ENCODE measurements around the gene DSCAM.
A peak's percentile ranks its signal among the peaks of the same experiment; 100 is the strongest.

Gene DSCAM

DNA sequence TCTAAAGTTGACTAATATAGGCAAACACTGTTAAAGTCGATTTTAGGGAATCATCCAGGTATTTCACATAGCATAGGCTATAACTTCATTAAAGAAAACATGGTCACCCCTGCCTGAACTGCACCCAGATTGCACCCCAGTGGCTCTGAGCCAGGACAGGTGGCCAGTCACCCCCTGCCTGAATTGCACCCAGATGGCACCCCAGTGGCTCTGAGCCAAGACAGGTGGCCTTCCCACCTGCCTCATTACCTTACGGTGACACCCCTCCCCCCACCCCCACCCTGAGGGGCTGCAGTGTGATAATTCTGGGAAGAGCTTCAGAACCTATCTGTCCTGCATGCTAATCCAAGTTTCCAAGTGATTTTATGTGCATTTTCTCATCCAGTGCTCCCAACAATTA, 78.9 kb downstream of the DSCAM start:
- DNase-seq (ENCODE audit: low spot score) = no peak

DNA sequence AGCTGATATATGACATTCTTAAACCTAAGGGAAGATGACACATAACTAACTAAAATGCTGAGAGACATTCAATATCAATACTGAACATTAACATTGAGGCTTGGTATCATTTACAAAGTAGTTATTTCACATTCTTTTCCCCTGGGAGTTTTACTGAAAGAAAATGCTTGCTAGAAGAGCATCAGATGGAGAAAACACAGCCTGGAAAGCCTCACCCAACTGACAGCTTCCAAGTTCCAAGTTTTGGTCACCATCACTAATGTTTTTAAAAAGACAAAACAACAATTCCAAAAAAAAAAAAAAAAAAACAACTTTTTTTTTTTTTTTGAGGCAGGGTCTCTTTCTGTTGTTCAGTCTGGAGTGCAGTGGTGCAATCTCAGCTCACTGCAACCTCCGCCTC, 80.6 kb downstream of the DSCAM start:
- DNase-seq (ENCODE audit: low spot score) = no peak

DNA sequence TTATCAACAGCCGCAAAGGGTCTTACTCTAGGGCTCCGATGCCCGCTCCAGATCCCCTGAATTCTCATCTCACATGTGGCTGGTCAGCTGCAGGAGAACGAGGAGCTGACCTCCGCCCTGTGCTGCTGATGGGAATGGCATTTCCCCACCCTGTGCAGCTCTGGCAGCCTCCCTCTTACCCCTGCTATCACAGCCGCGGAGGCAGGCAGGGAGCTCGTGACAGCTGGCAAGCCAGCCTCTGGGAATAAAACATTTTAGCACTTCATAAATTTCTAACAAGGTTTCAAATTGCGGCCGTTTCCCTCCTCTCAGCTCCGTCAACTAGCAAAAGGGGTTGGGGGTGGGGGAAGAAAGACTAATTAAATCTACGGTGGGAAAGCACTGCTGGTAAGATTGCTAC, 81.1 kb downstream of the DSCAM start:
- no peak for DNase-seq (ENCODE audit: low spot score)

DNA sequence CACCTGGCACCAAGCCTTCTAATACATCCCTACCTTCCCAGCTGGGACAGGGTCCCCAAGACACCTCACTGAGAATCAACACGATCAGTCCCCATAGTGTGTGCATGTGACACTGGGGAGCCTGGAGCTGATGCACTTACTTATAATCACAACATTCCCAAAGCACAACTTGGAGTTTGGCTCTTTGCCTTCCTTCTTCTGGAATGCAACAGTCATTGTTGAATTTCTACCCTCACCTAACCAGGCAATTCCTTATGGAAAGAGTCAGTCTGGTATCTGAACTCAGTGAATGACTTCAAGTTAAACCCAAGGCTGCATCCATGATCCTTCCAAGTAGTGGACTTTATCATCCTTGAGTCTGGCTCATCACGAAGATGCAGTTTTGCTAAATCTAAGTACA, 86.1 kb downstream of the DSCAM start:
- no peak for DNase-seq (ENCODE audit: low spot score)

DNA sequence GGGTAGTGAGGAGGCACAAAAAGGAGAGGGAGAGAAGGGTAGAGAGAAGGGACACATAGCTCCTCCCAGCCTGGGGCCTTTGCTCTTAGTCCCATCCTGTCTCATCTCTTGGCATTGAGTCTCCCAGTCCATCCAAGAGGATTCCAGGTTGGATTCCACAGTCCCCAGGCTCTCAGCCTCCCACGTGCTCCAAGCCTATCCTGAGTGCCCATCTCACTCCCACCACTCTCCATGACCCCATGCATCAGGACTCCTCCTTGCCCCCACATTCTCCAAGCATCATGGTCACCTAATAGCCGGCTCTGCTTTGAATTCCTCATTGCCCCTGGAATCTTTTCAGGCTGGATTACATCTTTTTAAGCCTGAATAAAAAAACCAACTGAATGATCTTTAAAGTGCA, 87.9 kb downstream of the DSCAM start:
- no peak for DNase-seq (ENCODE audit: low spot score)

DNA sequence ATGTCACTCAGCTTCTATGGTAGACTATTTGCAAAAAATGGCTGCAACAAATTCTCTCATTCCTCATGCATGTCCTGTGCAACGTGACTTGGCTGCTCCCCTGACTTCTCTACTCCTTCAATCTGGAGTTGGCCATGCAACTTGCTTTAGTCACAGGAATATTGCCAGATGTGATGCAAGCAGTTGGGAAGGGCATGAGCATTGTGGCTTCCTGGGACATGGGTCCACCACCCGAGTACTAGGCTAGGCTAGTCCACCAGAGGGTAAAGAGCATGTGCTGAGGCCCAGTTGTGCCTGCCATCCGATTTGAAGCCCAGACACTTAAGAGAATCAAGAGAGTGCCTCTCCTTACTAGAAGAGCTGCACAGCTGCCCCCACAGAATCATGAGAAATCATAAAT, 89.6 kb downstream of the DSCAM start:
- no peak for DNase-seq (ENCODE audit: low spot score)

DNA sequence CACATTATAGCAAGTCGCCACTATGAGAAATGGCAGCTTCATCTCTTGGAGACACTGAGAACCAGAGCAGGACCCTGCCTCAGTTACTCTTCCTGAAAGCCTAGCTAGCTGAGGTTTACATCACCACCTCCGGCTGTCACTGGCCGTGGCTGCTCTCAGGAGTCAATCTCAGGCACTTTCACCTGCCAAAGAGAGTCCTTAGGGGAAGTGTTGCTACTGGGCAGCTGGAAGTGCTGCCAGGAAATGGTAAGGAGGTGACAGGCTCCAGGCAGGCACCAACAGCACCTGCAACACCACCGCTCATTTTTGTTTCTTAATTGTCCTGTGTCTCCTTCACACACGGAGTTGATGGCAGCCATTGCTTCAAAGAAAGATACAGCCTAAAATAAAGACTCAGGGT, 92.5 kb downstream of the DSCAM start:
- no peak for DNase-seq (ENCODE audit: low spot score)

DNA sequence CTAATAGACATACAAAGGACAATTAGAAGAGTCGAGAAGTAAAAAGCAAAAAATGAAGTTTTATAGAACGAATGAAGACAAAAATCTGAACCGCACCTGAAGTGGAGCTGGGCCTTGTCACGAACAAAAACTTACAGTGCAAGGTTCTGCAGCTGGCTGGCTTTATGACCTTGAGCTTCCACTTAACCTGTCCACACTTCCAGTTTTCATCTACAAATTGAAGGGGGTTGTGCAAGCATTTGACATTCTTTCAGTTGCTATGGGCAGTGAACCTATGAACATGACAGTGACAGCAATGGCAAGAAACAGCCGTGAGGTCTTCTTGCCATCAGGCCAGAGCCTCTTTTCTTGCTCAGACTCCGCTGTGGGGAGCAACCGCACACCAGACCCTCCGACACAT, 93.2 kb downstream of the DSCAM start:
- no peak for DNase-seq (ENCODE audit: low spot score)

DNA sequence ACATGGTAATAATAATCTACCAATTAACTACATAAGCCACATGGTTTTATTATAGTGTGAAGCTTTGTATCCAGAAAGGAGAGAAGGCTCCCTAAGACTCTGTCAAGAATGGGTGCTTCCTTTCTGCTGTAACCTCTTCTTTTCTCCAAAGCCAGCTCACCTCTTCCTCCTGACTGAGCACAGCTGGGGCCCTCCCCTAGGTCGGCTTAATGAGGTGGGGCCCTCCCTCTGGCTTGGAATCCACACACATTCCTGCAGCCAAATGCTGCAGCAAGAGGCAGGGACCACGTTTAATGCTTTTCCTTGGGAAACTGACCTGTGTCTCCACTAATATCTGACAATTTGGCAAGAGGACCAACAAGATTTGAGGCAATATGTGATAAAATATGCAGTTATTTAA, 94.8 kb downstream of the DSCAM start:
- no peak for DNase-seq (ENCODE audit: low spot score)

DNA sequence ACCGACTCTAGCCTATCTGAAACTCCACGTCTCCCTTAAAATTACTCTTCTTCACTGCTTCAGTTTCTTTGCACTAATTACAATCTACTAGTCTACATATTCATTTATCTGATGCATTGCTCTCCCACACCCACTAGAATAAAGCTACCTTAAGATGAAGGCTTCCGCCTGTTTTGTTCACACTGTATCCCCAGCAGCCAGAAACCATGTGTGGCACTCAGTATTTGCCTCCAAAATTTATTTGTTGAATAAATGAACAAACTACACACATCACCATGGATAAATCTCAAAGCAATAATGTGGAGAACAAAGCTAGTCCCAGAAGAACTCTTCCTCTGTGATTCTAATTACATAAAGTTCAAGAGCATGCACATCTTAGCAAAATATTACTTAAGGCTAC, 95.7 kb downstream of the DSCAM start:
- DNase-seq (ENCODE audit: low spot score) = no peak

DNA sequence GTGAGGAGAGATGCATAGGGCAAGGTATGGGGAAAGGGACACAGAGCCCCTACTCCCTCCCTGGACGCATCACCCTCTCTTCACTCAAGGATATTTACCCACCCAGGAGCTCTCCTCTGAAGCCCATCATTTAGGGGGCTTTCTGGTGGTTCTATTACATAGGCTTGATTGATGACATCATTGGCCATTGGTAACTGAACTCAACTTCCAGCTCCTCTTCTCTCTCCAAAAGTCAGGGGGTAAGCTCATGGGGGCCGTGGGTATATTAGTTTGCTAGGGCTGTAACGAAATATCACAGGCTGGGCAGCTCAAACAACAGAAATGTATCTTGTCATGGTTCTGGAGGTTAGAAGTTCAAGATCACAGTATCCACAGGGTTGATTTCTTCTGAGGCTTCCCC, 110.8 kb downstream of the DSCAM start:
- no peak for DNase-seq (ENCODE audit: low spot score)

DNA sequence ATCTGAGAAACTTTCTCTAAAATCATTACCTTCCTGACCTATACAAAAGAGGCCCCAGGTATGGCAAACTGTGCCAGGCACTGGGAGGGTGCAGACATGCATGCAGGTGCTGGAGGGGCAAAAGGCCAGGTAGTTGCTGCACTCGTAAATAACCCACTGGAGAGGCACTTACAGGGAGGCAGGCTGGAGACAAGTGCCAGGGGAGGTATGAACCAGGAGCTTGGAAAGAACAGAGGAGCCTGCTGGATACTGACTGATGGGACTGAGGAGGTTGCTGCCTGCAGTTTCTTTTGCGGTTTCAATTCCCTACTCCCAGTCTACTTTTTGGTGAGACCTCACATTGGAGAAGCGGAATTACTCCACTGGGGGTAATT, 113.9 kb downstream of the DSCAM start:
- no peak for DNase-seq (ENCODE audit: low spot score)

DNA sequence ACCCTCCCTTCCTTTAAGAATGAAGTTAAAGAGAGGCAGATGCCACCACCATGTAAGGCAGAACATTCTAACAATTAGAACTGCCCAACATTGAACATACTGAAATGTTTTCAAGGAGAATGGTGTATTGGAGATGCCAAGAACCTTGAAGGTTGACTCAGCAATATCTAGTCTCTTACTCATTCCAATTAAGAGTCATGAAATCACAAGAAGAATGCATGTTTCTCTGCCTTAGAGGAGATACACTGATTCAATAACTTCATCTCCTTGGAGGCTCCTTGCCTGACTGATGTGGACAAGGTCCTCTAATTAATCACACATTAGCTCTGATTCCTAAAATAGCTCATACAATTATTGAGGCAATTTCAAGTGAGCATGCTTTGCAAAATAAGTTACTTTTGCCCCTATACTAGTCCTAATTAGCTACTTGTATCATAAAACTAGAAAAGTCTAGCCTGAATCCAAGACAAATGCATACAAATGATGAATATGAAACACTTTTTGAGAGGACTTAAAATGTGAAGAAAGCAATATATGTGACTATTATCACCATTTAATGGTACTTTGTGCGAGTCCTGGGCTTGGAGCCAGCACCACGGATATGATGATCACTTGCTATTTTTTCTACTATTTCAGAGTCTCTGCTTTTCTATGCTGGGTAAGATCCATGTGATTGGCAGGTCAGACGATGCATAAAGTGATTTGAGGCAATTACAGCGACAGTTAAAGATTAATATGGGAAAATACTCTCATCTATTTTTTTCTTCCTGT, 114.5 kb downstream of the DSCAM start:
- no peak for DNase-seq (ENCODE audit: low spot score)

DNA sequence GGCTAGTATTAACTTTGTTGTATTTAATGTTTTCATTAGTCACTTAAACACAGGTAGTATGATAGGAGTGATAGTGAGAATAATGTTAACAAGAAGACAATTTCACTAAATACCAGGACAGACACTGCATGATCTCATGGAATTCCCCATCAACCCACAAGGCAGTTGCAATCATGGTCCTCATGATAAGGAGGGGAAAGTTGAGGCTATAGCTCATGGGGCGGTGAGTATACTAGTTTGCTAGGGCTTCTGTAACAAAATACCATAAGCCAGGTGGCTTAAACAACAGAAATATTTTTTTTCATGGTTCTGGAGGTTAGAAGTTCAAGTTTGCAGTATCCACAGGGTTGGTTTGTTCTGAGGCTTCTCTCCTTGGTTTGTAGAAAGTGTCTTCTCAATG, 115.8 kb downstream of the DSCAM start:
- no peak for DNase-seq (ENCODE audit: low spot score)

DNA sequence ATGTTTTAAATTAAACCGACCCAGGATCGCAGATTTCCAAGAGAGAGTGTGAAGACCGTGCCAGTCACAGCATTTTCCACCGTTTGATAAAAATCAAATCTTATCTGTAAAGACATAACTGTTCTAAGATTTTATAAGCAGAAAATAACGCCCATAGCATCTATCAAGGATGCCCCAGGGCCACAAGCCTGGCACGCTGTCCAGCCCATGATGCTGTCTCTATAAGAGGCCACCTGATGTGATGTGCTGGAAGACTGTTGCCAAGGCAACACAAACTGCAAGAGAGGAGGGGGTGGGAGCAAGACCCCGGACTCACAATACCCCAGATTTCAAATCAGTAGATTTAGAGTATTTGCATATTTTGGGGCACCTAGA, 116.5 kb downstream of the DSCAM start:
- no peak for DNase-seq (ENCODE audit: low spot score)

DNA sequence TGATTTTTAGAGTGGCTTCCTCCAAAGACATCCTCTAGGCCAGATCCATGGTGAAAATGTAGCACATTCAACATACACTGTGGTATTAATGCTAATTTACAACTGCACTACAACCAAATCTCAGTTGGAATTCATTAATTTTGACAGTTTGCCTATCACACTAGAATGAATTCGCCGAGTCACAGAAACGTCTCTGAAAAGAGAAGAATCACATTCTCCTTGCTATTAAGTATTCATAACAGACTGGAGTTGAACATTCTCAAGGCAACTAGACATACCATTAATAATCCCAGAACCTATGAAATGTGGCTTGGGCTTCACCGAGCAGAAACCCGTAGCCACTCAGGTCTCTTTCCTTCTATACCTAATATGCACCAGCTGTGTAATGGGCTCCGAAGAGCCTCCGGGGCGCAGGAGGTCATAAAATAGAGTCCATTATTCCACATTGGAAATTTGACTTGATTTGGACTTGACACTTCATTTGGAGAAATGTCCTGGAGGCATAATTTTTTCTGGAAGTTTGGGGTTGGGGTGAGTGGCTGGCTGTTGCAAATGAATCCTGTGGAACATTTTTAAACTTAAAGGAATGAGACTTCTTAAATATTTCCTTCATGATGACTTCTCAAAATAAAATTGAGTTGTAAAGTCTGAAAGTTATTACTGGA, 117.1 kb downstream of the DSCAM start:
- DNase-seq (ENCODE audit: low spot score) = no peak

DNA sequence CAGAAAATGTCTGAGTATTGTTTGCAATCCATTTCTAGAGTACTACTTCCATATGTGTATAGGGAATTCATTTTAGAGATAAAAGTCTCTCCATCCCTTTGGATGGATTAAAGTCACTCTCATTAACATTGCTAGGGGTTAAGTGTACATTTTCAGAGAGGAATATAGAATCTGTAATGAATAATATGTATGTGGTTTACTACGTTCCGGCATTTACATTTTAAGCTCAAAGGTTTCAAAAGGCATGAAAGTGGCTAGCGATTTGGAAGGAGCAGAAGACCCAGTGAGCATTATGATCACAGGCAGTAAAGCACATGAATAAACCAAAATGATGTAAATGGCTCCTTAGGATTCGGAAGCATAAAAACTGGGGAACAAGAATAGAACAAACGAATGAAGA, 123.0 kb downstream of the DSCAM start:
- DNase-seq (ENCODE audit: low spot score) = no peak

DNA sequence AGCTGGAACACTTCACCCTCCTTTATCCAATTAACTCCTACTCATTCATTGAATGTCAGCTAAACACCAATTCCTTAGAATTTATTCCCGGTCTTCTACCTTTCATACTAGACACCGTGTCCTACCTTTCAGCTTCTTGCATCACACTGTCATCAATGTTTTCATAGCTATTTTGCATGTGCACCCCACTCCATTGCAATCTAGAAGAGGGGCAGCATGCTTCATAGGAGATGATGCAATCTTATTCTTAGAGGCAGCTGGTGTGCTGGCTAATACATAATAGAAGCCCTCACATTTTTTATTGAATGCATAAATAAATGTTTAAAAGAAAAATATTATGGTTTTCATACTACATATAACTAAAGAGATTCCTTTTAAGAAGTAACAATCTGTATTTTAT, 123.6 kb downstream of the DSCAM start:
- peak; percentile 4 for DNase-seq (ENCODE audit: low spot score)

DNA sequence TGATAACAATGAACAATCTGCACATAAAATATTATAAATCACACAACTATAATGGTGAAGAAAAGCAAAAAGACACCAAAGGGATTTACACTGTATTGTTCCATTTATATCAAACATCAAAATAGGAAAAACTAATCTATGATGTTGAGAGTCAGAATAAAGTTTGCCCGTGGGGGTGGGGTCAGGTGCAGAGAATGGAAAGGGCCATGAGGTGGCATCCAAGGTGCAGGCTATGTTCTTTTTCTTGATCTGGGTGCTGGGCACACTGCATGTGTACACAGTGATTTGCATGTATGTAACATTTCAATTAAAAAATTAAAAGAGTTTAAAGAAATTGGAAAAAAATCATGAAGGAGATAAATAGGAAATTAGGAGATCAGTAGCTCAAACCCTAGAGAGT, 127.3 kb downstream of the DSCAM start:
- no peak for DNase-seq (ENCODE audit: low spot score)

DNA sequence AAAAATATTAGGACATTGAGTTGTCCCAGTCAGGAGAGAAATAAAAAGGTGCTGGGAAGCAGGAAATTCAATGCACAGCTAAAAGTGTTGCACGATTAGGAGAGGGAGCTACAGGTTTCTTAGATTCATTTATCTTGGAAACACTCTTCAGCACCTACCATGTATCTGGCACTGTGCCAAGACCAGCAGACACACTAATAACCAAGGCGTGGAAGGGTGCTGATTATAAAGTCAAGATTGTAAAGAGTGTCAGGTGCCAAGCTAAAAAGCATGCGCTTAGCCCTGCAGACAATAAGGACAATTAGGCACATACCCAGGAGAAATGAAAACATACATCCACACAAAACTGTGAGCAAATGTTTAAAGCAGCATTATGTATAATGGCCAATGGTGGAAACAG, 129.9 kb downstream of the DSCAM start:
- no peak for DNase-seq (ENCODE audit: low spot score)

DNA sequence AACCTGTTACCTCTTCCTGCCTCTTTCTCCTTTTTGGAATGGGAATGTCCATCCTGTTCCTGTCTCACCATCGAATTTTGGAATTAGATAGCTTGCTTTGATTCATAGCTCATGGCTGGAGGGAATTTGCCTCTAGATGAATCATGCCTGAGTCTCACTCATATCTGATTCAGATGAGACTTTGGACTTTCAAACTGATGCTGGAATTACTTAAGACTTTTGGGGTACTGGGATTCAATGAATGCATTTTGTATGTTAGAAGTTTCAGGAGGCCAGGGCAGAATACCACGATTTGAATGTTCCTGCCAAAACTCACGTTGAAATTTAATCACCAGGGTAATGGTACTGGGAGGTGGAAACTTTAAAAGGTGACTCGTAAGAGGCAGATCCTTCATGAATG, 132.4 kb downstream of the DSCAM start:
- no peak for DNase-seq (ENCODE audit: low spot score)

DNA sequence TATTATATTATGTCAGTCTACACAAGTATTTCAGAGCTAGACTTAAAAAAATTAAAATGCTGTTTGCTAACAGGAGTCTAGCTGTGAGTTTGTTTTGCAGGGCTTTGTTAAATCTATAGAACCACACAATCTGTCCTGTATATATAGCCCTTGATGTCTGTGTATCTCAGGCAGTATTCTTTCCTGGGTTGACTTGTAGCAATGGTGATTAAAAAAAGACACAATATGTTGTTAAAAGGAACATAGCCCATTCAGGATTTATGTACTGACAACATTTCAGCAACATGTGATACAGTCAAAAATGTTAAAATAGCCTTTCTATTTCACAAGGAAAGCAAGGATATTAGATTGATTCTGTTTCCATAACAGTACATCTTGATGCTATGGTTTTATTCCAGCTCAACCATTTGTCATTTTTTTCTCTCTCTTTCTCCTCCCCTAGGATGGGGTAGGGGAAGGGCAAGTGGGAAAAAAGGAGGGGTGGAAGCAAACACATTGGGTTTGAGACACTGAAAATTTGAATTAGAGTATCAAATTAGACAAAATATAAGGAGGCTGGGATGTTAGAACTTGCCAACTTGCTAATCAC, 139.2 kb downstream of the DSCAM start:
- DNase-seq (ENCODE audit: low spot score) = no peak

DNA sequence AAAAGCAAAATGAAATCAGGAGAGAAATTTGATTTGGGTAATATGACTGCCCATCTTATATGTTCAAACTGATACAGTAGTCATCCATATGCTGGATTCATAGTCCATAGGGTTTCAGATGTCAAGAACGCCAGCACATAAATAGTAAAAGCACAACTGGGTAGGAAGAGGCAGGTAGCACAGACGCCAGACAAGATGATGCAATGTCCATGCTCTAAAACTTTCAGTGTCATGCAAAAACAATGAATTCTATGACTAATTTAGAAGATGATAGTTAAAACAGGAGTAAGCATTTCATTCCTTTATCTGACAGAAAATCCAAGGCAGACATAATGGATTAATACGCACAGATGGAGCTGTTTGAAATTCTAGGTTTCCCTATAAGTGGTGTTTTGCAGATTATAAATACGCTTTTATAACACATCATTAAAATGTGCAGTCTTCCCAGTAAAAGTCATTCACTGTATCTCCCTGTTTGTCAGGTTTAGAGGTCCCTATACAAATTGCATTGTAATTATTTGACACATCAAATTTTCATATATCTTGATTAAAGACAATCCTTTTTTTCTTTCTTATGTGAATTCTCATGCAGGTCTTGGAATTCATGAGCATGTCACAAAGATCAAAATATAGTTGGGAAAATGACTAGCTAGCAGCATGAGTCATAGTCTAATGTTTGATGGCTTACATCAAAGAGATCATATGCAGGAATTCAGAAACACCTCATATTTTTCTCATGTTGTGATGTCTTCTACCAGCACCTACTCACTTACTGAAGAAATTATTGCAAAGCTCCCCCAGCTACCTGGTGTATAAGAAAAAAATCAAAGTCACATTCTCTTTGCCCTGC, 139.9 kb downstream of the DSCAM start:
- DNase-seq (ENCODE audit: low spot score) = no peak

All from NAMALWA (cell line).